Thoracic aorta endothelial cell (primary cell): ENCODE results near the gene STARD8. TPM values are rescaled to one million over a fixed set of nuclear protein-coding genes. Genes with fewer than 3 reads are reported as not detected.

ENCODE experiments used
- small RNA-seq: library from RNA; depleted of rRNA; stranded (forward); fragments of <200 nt; gene quantifications from one replicate; pipeline ENCODE3, GENCODE V24; 2012
- total RNA-seq: library from RNA; depleted of rRNA; stranded (reverse); fragments of >200 nt; gene quantifications from 2 replicates; pipeline ENCODE4 v1.2.3, GENCODE V29; 2012

Gene STARD8, protein sequence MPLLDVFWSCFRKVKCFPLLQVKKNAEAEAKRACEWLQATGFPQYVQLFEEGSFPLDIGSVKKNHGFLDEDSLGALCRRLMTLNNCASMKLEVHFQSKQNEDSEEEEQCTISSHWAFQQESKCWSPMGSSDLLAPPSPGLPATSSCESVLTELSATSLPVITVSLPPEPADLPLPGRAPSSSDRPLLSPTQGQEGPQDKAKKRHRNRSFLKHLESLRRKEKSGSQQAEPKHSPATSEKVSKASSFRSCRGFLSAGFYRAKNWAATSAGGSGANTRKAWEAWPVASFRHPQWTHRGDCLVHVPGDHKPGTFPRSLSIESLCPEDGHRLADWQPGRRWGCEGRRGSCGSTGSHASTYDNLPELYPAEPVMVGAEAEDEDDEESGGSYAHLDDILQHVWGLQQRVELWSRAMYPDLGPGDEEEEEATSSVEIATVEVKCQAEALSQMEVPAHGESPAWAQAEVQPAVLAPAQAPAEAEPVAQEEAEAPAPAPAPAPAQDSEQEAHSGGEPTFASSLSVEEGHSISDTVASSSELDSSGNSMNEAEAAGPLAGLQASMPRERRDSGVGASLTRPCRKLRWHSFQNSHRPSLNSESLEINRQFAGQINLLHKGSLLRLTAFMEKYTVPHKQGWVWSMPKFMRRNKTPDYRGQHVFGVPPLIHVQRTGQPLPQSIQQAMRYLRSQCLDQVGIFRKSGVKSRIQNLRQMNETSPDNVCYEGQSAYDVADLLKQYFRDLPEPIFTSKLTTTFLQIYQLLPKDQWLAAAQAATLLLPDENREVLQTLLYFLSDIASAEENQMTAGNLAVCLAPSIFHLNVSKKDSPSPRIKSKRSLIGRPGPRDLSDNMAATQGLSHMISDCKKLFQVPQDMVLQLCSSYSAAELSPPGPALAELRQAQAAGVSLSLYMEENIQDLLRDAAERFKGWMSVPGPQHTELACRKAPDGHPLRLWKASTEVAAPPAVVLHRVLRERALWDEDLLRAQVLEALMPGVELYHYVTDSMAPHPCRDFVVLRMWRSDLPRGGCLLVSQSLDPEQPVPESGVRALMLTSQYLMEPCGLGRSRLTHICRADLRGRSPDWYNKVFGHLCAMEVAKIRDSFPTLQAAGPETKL
- 6.9 and 20.2 TPM in 2 replicates for total RNA-seq

DNA sequence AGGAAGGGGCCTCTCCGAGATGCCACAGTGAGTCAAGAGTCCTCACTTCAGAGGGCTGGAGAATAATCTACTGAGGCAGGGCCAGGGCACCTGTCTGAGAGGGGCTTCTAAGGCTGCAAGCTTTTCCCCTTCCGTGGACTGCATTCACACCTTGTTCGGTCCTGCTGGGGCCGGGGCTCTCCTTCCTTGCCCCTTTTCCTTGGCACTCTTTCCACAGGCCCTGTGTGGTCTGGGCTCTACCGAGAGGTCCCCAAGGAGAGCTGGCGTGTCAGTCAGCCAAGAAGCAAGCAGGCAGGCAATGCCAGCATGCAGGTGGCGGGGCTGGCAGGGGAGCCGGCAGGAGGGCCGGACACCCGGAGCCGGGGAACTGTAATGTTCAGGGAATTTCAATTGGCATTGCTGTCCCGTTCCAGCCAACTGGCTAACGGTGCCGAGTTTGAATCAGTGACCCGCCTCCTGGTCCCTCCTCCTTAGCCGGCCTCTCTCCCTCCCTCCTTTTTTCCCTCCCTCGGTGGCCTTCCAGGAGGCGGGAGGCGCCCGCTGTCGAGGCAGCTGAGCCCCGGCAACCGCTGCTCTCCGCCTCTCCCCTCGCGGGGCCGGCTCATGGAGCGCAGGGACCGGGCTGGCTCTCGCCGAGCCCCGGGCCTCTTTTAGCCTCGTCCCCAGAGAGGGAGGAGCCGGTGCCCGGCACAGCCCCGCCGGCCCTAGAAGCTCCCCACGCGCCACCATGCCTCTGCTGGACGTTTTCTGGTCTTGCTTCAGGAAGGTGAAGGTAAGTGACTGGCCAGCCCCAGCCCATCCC lies at the start of gene STARD8:
TSS of gene STARD8 (plus strand) at position 511 of the 802 bp plus-strand sequence. CDS start at position 728, 217 bp downstream.

Small RNA genes lying within 50 kb of the gene (small RNA-seq; reads per million reads assigned to genes)
- gene COX6CP12 = not detected

Other genes starting within 250 kb of the STARD8 start
- 7.4 and 7.6 TPM in 2 replicates for gene OPHN1, start 214.2 kb upstream of the STARD8 start, total RNA-seq
- 37.0 and 38.5 TPM in 2 replicates for gene YIPF6, start 148.6 kb upstream of the STARD8 start, total RNA-seq
- gene EFNB1, start 181.4 kb downstream of the STARD8 start, total RNA-seq = 53.1 and 97.1 TPM in 2 replicates